Measurements from ENCODE around the gene PARVB. TPM values are rescaled to one million over a fixed set of nuclear protein-coding genes. Genes with fewer than 3 reads are reported as not detected.

PARVB gene
- total and polyA plus RNA-seq, 2 of the 8 experiments (the other 6 are each of a cell fraction or from before 2014, with no cell fraction given), result 14.5 to 18.6 TPM

DNA sequence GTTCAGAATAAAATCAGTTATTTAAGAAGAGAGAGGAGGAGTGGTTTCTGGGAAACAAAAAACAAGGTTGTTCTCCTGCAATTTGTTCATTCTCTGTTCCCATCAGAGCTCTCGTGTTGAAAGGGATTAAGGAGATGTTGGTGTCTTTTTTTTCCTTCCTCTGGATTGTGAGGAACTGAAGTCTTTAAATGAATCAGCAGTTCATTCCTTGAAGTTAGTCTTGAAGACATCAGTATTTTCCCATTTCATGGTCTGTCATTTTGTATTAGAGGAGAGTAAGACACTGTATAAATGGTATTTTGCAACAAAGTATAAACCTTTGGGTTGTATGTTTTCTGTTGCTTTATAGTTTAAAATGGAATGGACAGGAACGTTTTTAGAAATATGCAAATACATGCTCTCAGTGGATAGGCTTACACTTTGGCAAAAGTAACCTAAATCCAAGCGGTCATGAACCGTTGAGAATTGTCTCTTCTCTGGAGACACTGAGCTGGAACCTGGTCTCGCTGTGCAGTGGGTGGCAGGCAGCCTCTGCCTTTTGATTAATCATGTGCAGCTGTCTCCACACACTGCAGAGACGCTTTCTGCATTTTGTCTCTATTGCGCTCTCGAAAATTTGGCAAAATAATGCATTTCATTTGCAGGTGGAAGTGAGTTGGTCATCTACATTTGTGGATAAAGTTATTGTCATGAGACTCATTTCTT, 35.8 kb upstream of the PARVB start:
- no peaks in the 10 kb centered on the region for H3K79me1 ChIP-seq (ENCODE audit: low read depth, low read length)
- WGBS, 2 experiments (ENCODE audit: extremely low coverage in 1 of 2, insufficient coverage in 1 of 2, insufficient read length in 1 of 2, insufficient replicate concordance in 2 of 2, low coverage in 1 of 2, low lambda C conversion rate in 2 of 2, missing lambda C conversion rate in 1 of 2), result 90% methylated on average over 8 of the region's 8 CpGs; no CpG with 5 or more reads in 1 of the 2 experiments
- H3K14ac ChIP-seq (ENCODE audit: insufficient read length), result no peak overlapping the region
- no peak for FAIRE-seq
- no peak overlapping the region for H2BK120ac ChIP-seq (replicated peaks; ENCODE audit: low read depth, low read length)
- H2BK12ac ChIP-seq (ENCODE audit: low read depth, low read length), result no peak overlapping the region
- no peaks in the 10 kb centered on the region for H3K9me3 ChIP-seq (ENCODE audit: insufficient read depth in 2 of 2, low read depth in 1 of 2, low read length in 1 of 2)
- H3K23me2 ChIP-seq (ENCODE audit: low read depth, low read length), result no peaks in the 10 kb centered on the region
- no peak overlapping the region for H2BK15ac ChIP-seq (ENCODE audit: low read length)
- TF ChIP-seq, protein P1, sequence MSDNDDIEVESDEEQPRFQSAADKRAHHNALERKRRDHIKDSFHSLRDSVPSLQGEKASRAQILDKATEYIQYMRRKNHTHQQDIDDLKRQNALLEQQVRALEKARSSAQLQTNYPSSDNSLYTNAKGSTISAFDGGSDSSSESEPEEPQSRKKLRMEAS (IDR thresholded peaks at IDR 0.05), result no peak
- H3K9ac ChIP-seq (replicated peaks in 1 of 4; ENCODE audit: extremely low read depth in 1 of 4, low read depth in 3 of 4, low read length in 3 of 4), result no peak overlapping the region
- POLR2A ChIA-PET (ENCODE audit: partially characterized antibody), result no interaction called here
- peaks cover 0 to 2% (median 1%) of the 10 kb centered on the region in 4 experiments; a peak in 3 of 7 replicates for H3K4me1 ChIP-seq (replicated peaks in 1 of 4; ENCODE audit: control insufficient read depth in 3 of 4, insufficient read depth in 4 of 4, low read length in 3 of 4)
- H3K4ac ChIP-seq (replicated peaks; ENCODE audit: insufficient read length, low read depth, low read length), result no peak overlapping the region
- H2BK20ac ChIP-seq (ENCODE audit: low read length), result no peak overlapping the region
- no peaks in the 10 kb centered on the region for H3K79me2 ChIP-seq (ENCODE audit: control insufficient read depth in 1 of 2, insufficient read depth in 2 of 2, low read length in 2 of 2)
- no peak overlapping the region for H4K5ac ChIP-seq (ENCODE audit: insufficient read length, low read depth, low read length)
- no peak overlapping the region for H2AFZ ChIP-seq (ENCODE audit: low read length)
- H4K8ac ChIP-seq (ENCODE audit: extremely low read depth, insufficient read depth, low read length), result no peak overlapping the region
- no peak for DNase-seq (ENCODE audit: low read depth in 1 of 2, low spot score in 2 of 2)
- no peaks in the 10 kb centered on the region for H3K27me3 ChIP-seq (replicated peaks in 1 of 4; ENCODE audit: control insufficient read depth in 3 of 4, extremely low read depth in 1 of 4, insufficient read depth in 3 of 4, low read length in 3 of 4)
- CTCF ChIA-PET (ENCODE audit: partially characterized antibody), result interaction anchor here (0.8 to 1.8 kb wide), 3 partner anchors 8 to 639 kb away, joined by 3 to 4 read pairs (median 4); no protein-coding TSS in a partner anchor
- no peak overlapping the region for H3K23ac ChIP-seq (ENCODE audit: insufficient read length)
- peaks cover 8 to 44% (median 26%) of the 10 kb centered on the region in 4 experiments for H3K36me3 ChIP-seq (ENCODE audit: control insufficient read depth in 2 of 4, insufficient read depth in 4 of 4, low read length in 3 of 4)
- no peak overlapping the region for H3K56ac ChIP-seq (replicated peaks; ENCODE audit: insufficient read length, low read depth, low read length)
- no peak overlapping the region for H3K27ac ChIP-seq (ENCODE audit: low read depth, low read length)
- H2AK5ac ChIP-seq (ENCODE audit: low read depth, low read length), result no peak overlapping the region
- H3K4me2 ChIP-seq (ENCODE audit: insufficient read depth in 1 of 2, low read depth in 2 of 2, low read length in 2 of 2), result no peak overlapping the region
- H4K20me1 ChIP-seq (replicated peaks in 1 of 2; ENCODE audit: control insufficient read depth in 1 of 2, insufficient read depth in 2 of 2, low read length in 2 of 2), result peaks cover 2 to 5% of the 10 kb centered on the region in 2 experiments
- H3K4me3 ChIP-seq (ENCODE audit: extremely low read depth in 1 of 4, insufficient read depth in 2 of 4, low read depth in 3 of 4, low read length in 4 of 4), result no peak overlapping the region
- H3K18ac ChIP-seq (ENCODE audit: extremely low read depth, low read length), result no peak overlapping the region
- no peak overlapping the region for H4K91ac ChIP-seq (replicated peaks; ENCODE audit: insufficient read length, low read length)
- no peak overlapping the region for H2BK5ac ChIP-seq (ENCODE audit: low read depth, low read length)
